ENCODE measurements around the gene MBD3L2. TPM values are rescaled to one million over a fixed set of nuclear protein-coding genes. Genes with fewer than 3 reads are reported as not detected.

MBD3L2 gene
- total and polyA plus RNA-seq, 9 of the 15 experiments (the other 6 are each of a cell fraction or from before 2014, with no cell fraction given): not detected

- no peak for TF ChIP-seq CLOCK (CRISPR knock-in tag; IDR thresholded peaks at IDR 0.05; ENCODE audit: borderline replicate concordance)
- 0 out of 4 replicates have a peak, but pooled peaks of 1 of the 2 experiments have one; percentile 28 for TF ChIP-seq KDM1A (IDR thresholded peaks at IDR 0.05)
- TF ChIP-seq HMGN3 (IDR thresholded peaks at IDR 0.05; ENCODE audit: borderline replicate concordance, extremely low read depth, insufficient read length, low read depth, low read length): no peak
- TF ChIP-seq TEAD2 (tag; IDR thresholded peaks at IDR 0.05): no peak
- peak; percentile 71; the same call in 1 of the 2 replicates for TF ChIP-seq MTA3 (IDR thresholded peaks at IDR 0.05; ENCODE audit: borderline replicate concordance)
- peak; percentile 46; the same call in 1 of the 2 replicates for TF ChIP-seq JUN (IDR thresholded peaks at IDR 0.05; ENCODE audit: borderline replicate concordance, low read depth, low read length)
- TF ChIP-seq JUN (CRISPR knock-in tag; IDR thresholded peaks at IDR 0.05; ENCODE audit: borderline replicate concordance): no peak
- 0 out of 2 replicates have a peak, but pooled peaks have one; percentile 18 for TF ChIP-seq SUPT5H (IDR thresholded peaks at IDR 0.05)
- no peak for TF ChIP-seq MTA2 (IDR thresholded peaks at IDR 0.05; ENCODE audit: low read depth)
- TF ChIP-seq BRD9 (IDR thresholded peaks at IDR 0.05; ENCODE audit: low read depth, partially characterized antibody): no peak
- no peak for TF ChIP-seq SMARCA4 (IDR thresholded peaks at IDR 0.05)
- TF ChIP-seq RHOXF2B (CRISPR knock-in tag; conservative IDR thresholded peaks at IDR 0.05): no peak
- peak; percentile 98 for TF ChIP-seq ZNF280A (IDR thresholded peaks at IDR 0.05; ENCODE audit: low read depth, partially characterized antibody)
- no peak for TF ChIP-seq SREBF2 (CRISPR knock-in tag; IDR thresholded peaks at IDR 0.05)
- TF ChIP-seq ZKSCAN1 (IDR thresholded peaks at IDR 0.05; ENCODE audit: low read depth, low read length): no peak
These were observed 34.2 kb downstream of the MBD3L2 start (continued) for GRCh38 chr19:7083076-7083956.
